ENCODE results near the gene EXOC4.
"Not testable (repeated sequence)": the region's sequence is repeated elsewhere in the genome, so short reads cannot be mapped to it uniquely, and the experiment has no call there.

EXOC4 gene

GRCh38 chr7:133274265-133274664 lies 21.4 kb downstream of the EXOC4 start:
- Histone ChIP-seq H3K27me3 (ENCODE audit: control insufficient read depth, insufficient read depth, low read length, poor library complexity, severe bottlenecking) (no peaks in the 10 kb centered on the region), H3K4me3 (ENCODE audit: insufficient read depth, low read depth, low read length) (no peak overlapping the region), H3K9me3 (ENCODE audit: control insufficient read depth, low read length) (no peaks in the 10 kb centered on the region), H3K27ac (ENCODE audit: insufficient read depth, low read depth, low read length, poor library complexity, severe bottlenecking) (no peak overlapping the region), H3K4me1 (ENCODE audit: control insufficient read depth, insufficient read depth, low read length) (no peaks in the 10 kb centered on the region), H3K36me3 (ENCODE audit: control insufficient read depth, insufficient read depth, low read length) (peaks cover 6% of the 10 kb centered on the region)
- 100% methylated on average over 1 of the region's 1 CpG; no CpG with 5 or more reads in 1 of the 2 experiments for WGBS, 2 experiments

- WGBS, 2 experiments, result 95 to 96% methylated on average over 8 of the region's 8 CpGs
- Histone ChIP-seq H3K36me3 (ENCODE audit: control insufficient read depth, insufficient read depth, low read length) (peaks cover 6% of the 10 kb centered on the region), H3K27me3 (ENCODE audit: control insufficient read depth, insufficient read depth, low read length, poor library complexity, severe bottlenecking) (no peaks in the 10 kb centered on the region), H3K27ac (ENCODE audit: insufficient read depth, low read depth, low read length, poor library complexity, severe bottlenecking) (no peak overlapping the region), H3K4me1 (ENCODE audit: control insufficient read depth, insufficient read depth, low read length) (no peaks in the 10 kb centered on the region), H3K4me3 (ENCODE audit: insufficient read depth, low read depth, low read length) (no peak overlapping the region), H3K9me3 (ENCODE audit: control insufficient read depth, low read length) (no peaks in the 10 kb centered on the region)
Observed at GRCh38 chr7:133275008-133275407, 22.1 kb downstream of the EXOC4 start.

- no peak overlapping the region for H3K27ac ChIP-seq (ENCODE audit: insufficient read depth, low read depth, low read length, poor library complexity, severe bottlenecking)
- 89 to 100% methylated on average over 2 to 3 of the region's 3 CpGs for WGBS, 2 experiments
- peaks cover 6% of the 10 kb centered on the region for H3K36me3 ChIP-seq (ENCODE audit: control insufficient read depth, insufficient read depth, low read length)
- no peak overlapping the region for H3K4me3 ChIP-seq (ENCODE audit: insufficient read depth, low read depth, low read length)
- H3K27me3 ChIP-seq (ENCODE audit: control insufficient read depth, insufficient read depth, low read length, poor library complexity, severe bottlenecking), result no peaks in the 10 kb centered on the region
- H3K4me1 ChIP-seq (ENCODE audit: control insufficient read depth, insufficient read depth, low read length), result no peaks in the 10 kb centered on the region
- H3K9me3 ChIP-seq (ENCODE audit: control insufficient read depth, low read length), result no peaks in the 10 kb centered on the region
Observed at GRCh38 chr7:133275446-133276095, 22.7 kb downstream of the EXOC4 start.

- H3K27ac ChIP-seq (ENCODE audit: insufficient read depth, low read depth, low read length, poor library complexity, severe bottlenecking); H3K9me3 ChIP-seq (ENCODE audit: control insufficient read depth, low read length); H3K4me3 ChIP-seq (ENCODE audit: insufficient read depth, low read depth, low read length); H3K4me1 ChIP-seq (ENCODE audit: control insufficient read depth, insufficient read depth, low read length); H3K27me3 ChIP-seq (ENCODE audit: control insufficient read depth, insufficient read depth, low read length, poor library complexity, severe bottlenecking); H3K36me3 ChIP-seq (ENCODE audit: control insufficient read depth, insufficient read depth, low read length): not testable (repeated sequence)
- WGBS, 2 experiments, result 82 to 95% methylated on average over 2 of the region's 3 CpGs
Observed at GRCh38 chr7:133278975-133279374, 26.1 kb downstream of the EXOC4 start.

GRCh38 chr7:133282094-133282493 lies 29.2 kb downstream of the EXOC4 start:
- H3K27ac ChIP-seq (ENCODE audit: insufficient read depth, low read depth, low read length, poor library complexity, severe bottlenecking), result no peak overlapping the region
- no peaks in the 10 kb centered on the region for H3K4me1 ChIP-seq (ENCODE audit: control insufficient read depth, insufficient read depth, low read length)
- no peaks in the 10 kb centered on the region for H3K9me3 ChIP-seq (ENCODE audit: control insufficient read depth, low read length)
- peaks cover under 1% of the 10 kb centered on the region for H3K36me3 ChIP-seq (ENCODE audit: control insufficient read depth, insufficient read depth, low read length)
- H3K27me3 ChIP-seq (ENCODE audit: control insufficient read depth, insufficient read depth, low read length, poor library complexity, severe bottlenecking), result no peaks in the 10 kb centered on the region
- WGBS, 2 experiments, result 73 to 90% methylated on average over 1 of the region's 1 CpG
- no peak overlapping the region for H3K4me3 ChIP-seq (ENCODE audit: insufficient read depth, low read depth, low read length)

- Histone ChIP-seq H3K9me3 (ENCODE audit: control insufficient read depth, low read length) (no peaks in the 10 kb centered on the region), H3K27ac (ENCODE audit: insufficient read depth, low read depth, low read length, poor library complexity, severe bottlenecking) (no peak overlapping the region), H3K36me3 (ENCODE audit: control insufficient read depth, insufficient read depth, low read length) (no peaks in the 10 kb centered on the region), H3K4me1 (ENCODE audit: control insufficient read depth, insufficient read depth, low read length) (no peaks in the 10 kb centered on the region), H3K4me3 (ENCODE audit: insufficient read depth, low read depth, low read length) (no peak overlapping the region), H3K27me3 (ENCODE audit: control insufficient read depth, insufficient read depth, low read length, poor library complexity, severe bottlenecking) (no peaks in the 10 kb centered on the region)
- 90 to 100% methylated on average over 2 of the region's 2 CpGs for WGBS, 2 experiments
Observed at GRCh38 chr7:133284092-133284491, 31.2 kb downstream of the EXOC4 start.

- H3K27ac ChIP-seq (ENCODE audit: insufficient read depth, low read depth, low read length, poor library complexity, severe bottlenecking), result no peak overlapping the region
- 98 to 100% methylated on average over 1 of the region's 1 CpG for WGBS, 2 experiments
- H3K4me3 ChIP-seq (ENCODE audit: insufficient read depth, low read depth, low read length), result no peak overlapping the region
Observed at GRCh38 chr7:133288970-133289369, 36.1 kb downstream of the EXOC4 start.

GRCh38 chr7:133290041-133290440 lies 37.2 kb downstream of the EXOC4 start:
- WGBS, 2 experiments, result 100% methylated on average over 1 of the region's 1 CpG
- no peak overlapping the region for H3K4me3 ChIP-seq (ENCODE audit: insufficient read depth, low read depth, low read length)
- no peak overlapping the region for H3K27ac ChIP-seq (ENCODE audit: insufficient read depth, low read depth, low read length, poor library complexity, severe bottlenecking)
- H3K27me3 ChIP-seq (ENCODE audit: control insufficient read depth, insufficient read depth, low read length, poor library complexity, severe bottlenecking), result no peaks in the 10 kb centered on the region
- H3K4me1 ChIP-seq (ENCODE audit: control insufficient read depth, insufficient read depth, low read length), result no peaks in the 10 kb centered on the region
- no peaks in the 10 kb centered on the region for H3K36me3 ChIP-seq (ENCODE audit: control insufficient read depth, insufficient read depth, low read length)
- H3K9me3 ChIP-seq (ENCODE audit: control insufficient read depth, low read length), result no peaks in the 10 kb centered on the region

More at GRCh38 chr7:133288970-133289369, 36.1 kb downstream of the EXOC4 start:
- Histone ChIP-seq H3K36me3 (ENCODE audit: control insufficient read depth, insufficient read depth, low read length) (no peaks in the 10 kb centered on the region), H3K9me3 (ENCODE audit: control insufficient read depth, low read length) (no peaks in the 10 kb centered on the region), H3K27me3 (ENCODE audit: control insufficient read depth, insufficient read depth, low read length, poor library complexity, severe bottlenecking) (no peaks in the 10 kb centered on the region), H3K4me1 (ENCODE audit: control insufficient read depth, insufficient read depth, low read length) (no peaks in the 10 kb centered on the region)

GRCh38 chr7:133290676-133291333 lies 37.9 kb downstream of the EXOC4 start:
- Histone ChIP-seq H3K4me1 (ENCODE audit: control insufficient read depth, insufficient read depth, low read length) (no peaks in the 10 kb centered on the region), H3K36me3 (ENCODE audit: control insufficient read depth, insufficient read depth, low read length) (no peaks in the 10 kb centered on the region), H3K27ac (ENCODE audit: insufficient read depth, low read depth, low read length, poor library complexity, severe bottlenecking) (no peak overlapping the region), H3K27me3 (ENCODE audit: control insufficient read depth, insufficient read depth, low read length, poor library complexity, severe bottlenecking) (no peaks in the 10 kb centered on the region), H3K4me3 (ENCODE audit: insufficient read depth, low read depth, low read length) (no peak overlapping the region), H3K9me3 (ENCODE audit: control insufficient read depth, low read length) (no peaks in the 10 kb centered on the region)
- whole genome bisulfite sequencing, 2 experiments, result 98 to 100% methylated on average over 1 to 3 of the region's 3 CpGs

GRCh38 chr7:133292631-133293030 lies 39.8 kb downstream of the EXOC4 start:
- Histone ChIP-seq H3K36me3 (ENCODE audit: control insufficient read depth, insufficient read depth, low read length) (no peaks in the 10 kb centered on the region), H3K27me3 (ENCODE audit: control insufficient read depth, insufficient read depth, low read length, poor library complexity, severe bottlenecking) (no peaks in the 10 kb centered on the region), H3K9me3 (ENCODE audit: control insufficient read depth, low read length) (no peaks in the 10 kb centered on the region), H3K4me3 (ENCODE audit: insufficient read depth, low read depth, low read length) (no peak overlapping the region), H3K4me1 (ENCODE audit: control insufficient read depth, insufficient read depth, low read length) (no peaks in the 10 kb centered on the region), H3K27ac (ENCODE audit: insufficient read depth, low read depth, low read length, poor library complexity, severe bottlenecking) (no peak overlapping the region)
- no CpG with 5 or more reads among the region's 1 CpG for WGBS, 2 experiments
